Measurements from ENCODE around the gene CR2.

GRCh38 chr1:207495801-207496792 is 42.0 kb downstream of the CR2 start, which contains the start of gene CR1:
- TF ChIP-seq POLR2AphosphoS5 (IDR thresholded peaks at IDR 0.05; ENCODE audit: low read depth, low read length) (no peak), SIN3A (IDR thresholded peaks at IDR 0.05; ENCODE audit: borderline replicate concordance, insufficient read depth, low read length) (no peak), TAF1 (IDR thresholded peaks at IDR 0.05; ENCODE audit: borderline replicate concordance, insufficient read depth, low read length) (no peak)
- TF ChIP-seq, protein P1, sequence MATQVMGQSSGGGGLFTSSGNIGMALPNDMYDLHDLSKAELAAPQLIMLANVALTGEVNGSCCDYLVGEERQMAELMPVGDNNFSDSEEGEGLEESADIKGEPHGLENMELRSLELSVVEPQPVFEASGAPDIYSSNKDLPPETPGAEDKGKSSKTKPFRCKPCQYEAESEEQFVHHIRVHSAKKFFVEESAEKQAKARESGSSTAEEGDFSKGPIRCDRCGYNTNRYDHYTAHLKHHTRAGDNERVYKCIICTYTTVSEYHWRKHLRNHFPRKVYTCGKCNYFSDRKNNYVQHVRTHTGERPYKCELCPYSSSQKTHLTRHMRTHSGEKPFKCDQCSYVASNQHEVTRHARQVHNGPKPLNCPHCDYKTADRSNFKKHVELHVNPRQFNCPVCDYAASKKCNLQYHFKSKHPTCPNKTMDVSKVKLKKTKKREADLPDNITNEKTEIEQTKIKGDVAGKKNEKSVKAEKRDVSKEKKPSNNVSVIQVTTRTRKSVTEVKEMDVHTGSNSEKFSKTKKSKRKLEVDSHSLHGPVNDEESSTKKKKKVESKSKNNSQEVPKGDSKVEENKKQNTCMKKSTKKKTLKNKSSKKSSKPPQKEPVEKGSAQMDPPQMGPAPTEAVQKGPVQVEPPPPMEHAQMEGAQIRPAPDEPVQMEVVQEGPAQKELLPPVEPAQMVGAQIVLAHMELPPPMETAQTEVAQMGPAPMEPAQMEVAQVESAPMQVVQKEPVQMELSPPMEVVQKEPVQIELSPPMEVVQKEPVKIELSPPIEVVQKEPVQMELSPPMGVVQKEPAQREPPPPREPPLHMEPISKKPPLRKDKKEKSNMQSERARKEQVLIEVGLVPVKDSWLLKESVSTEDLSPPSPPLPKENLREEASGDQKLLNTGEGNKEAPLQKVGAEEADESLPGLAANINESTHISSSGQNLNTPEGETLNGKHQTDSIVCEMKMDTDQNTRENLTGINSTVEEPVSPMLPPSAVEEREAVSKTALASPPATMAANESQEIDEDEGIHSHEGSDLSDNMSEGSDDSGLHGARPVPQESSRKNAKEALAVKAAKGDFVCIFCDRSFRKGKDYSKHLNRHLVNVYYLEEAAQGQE (IDR thresholded peaks at IDR 0.05; ENCODE audit: insufficient read depth in 1 of 2, low read depth in 2 of 2, low read length in 2 of 2), result no peak

Data from PFSK-1 (cell line).